Central memory CD8-positive, alpha-beta T cell (primary cell): Measurements from ENCODE around the gene ANKRD44.

Experiments
- ATAC-seq: fragments of 150-1000 bp; cut with Tn5 transposase; replicated peaks from 2 replicates; pipeline ENCODE4 v1.10.0; 2022; ENCODE audit warnings: mild to moderate bottlenecking, moderate FRiP score, moderate number of reproducible peaks; ENCODE audit not compliant: poor library complexity, severe bottlenecking; ENCODE audit errors: extremely low read depth
- DNase-seq, 2 donors: peaks; one replicate each; pipeline ENCODE4 v3.0.0; 2021; ENCODE audit warnings: low spot score in 2 of 2
- H3K27ac Mint-ChIP-seq: one replicate; pipeline ENCODE4 v1.8.0; 2022; ENCODE audit warnings: low read depth, mild to moderate bottlenecking, moderate library complexity, mixed read lengths
- H3K27me3 Mint-ChIP-seq: one replicate; pipeline ENCODE4 v1.8.0; 2022; ENCODE audit warnings: mixed read lengths
- H3K36me3 Mint-ChIP-seq: one replicate; pipeline ENCODE4 v1.8.0; 2022; ENCODE audit warnings: mild to moderate bottlenecking, moderate library complexity, mixed read lengths; ENCODE audit not compliant: insufficient read depth
- H3K4me1 Mint-ChIP-seq: one replicate; pipeline ENCODE4 v1.8.0; 2022; ENCODE audit warnings: mixed read lengths
- H3K4me3 Mint-ChIP-seq: one replicate; pipeline ENCODE4 v1.8.0; 2022; ENCODE audit warnings: mild to moderate bottlenecking, moderate library complexity, mixed read lengths
- H3K9me3 Mint-ChIP-seq: one replicate; pipeline ENCODE4 v1.8.0; 2022; ENCODE audit warnings: mixed read lengths

The ANKRD44 gene

GRCh38 chr2:197212344-197213262, 98.0 kb downstream of the ANKRD44 start:
- Mint-ChIP-seq H3K9me3 (no peaks in the 10 kb centered on the region), H3K27ac (peak overlapping the region; percentile 84), H3K4me1 (peaks cover 91% of the 10 kb centered on the region), H3K4me3 (peak overlapping the region; percentile 57), H3K36me3 (peaks cover 25% of the 10 kb centered on the region), H3K27me3 (no peaks in the 10 kb centered on the region)
- ATAC-seq (peak; percentile 51), DNase-seq (peak in 1 of 2 donors; percentile 33)

- Mint-ChIP-seq H3K4me3 (peak overlapping the region; percentile 57), H3K27ac (peak overlapping the region; percentile 84), H3K9me3 (no peaks in the 10 kb centered on the region), H3K27me3 (no peaks in the 10 kb centered on the region), H3K4me1 (peaks cover 91% of the 10 kb centered on the region), H3K36me3 (peaks cover 26% of the 10 kb centered on the region)
- no peak for DNase-seq
- peak; percentile 22 for ATAC-seq
Measured at GRCh38 chr2:197211881-197212342, 98.7 kb downstream of the ANKRD44 start.

- DNase-seq (no peak), ATAC-seq (no peak)
- Mint-ChIP-seq H3K9me3 (no peaks in the 10 kb centered on the region), H3K4me3 (peak overlapping the region; percentile 57), H3K27me3 (no peaks in the 10 kb centered on the region), H3K27ac (peak overlapping the region; percentile 84), H3K4me1 (peaks cover 92% of the 10 kb centered on the region), H3K36me3 (peaks cover 22% of the 10 kb centered on the region)
Measured at GRCh38 chr2:197210430-197210829, 100.2 kb downstream of the ANKRD44 start.

- Mint-ChIP-seq H3K27me3 (no peaks in the 10 kb centered on the region), H3K9me3 (no peaks in the 10 kb centered on the region), H3K27ac (peak overlapping the region; percentile 84), H3K36me3 (peaks cover 22% of the 10 kb centered on the region), H3K4me1 (peaks cover 93% of the 10 kb centered on the region), H3K4me3 (peak overlapping the region; percentile 57)
- ATAC-seq (no peak), DNase-seq (no peak)
Measured at GRCh38 chr2:197209742-197210408, 100.7 kb downstream of the ANKRD44 start.

- DNase-seq (no peak), ATAC-seq (no peak)
- peak overlapping the region; percentile 57 for H3K4me3 Mint-ChIP-seq
- no peaks in the 10 kb centered on the region for H3K9me3 Mint-ChIP-seq
- peak overlapping the region; percentile 84 for H3K27ac Mint-ChIP-seq
- H3K4me1 Mint-ChIP-seq = peaks cover 97% of the 10 kb centered on the region
- H3K27me3 Mint-ChIP-seq = no peaks in the 10 kb centered on the region
- H3K36me3 Mint-ChIP-seq = peaks cover 22% of the 10 kb centered on the region
Measured at GRCh38 chr2:197209246-197209645, 101.3 kb downstream of the ANKRD44 start.

GRCh38 chr2:197208841-197209240, 101.7 kb downstream of the ANKRD44 start:
- ATAC-seq (no peak), DNase-seq (no peak)
- H3K27ac Mint-ChIP-seq = peak overlapping the region; percentile 84
- H3K27me3 Mint-ChIP-seq = no peaks in the 10 kb centered on the region
- peak overlapping the region; percentile 57 for H3K4me3 Mint-ChIP-seq
- peaks cover 22% of the 10 kb centered on the region for H3K36me3 Mint-ChIP-seq
- no peaks in the 10 kb centered on the region for H3K9me3 Mint-ChIP-seq
- peaks cover 95% of the 10 kb centered on the region for H3K4me1 Mint-ChIP-seq

- ATAC-seq = no peak
- H3K36me3 Mint-ChIP-seq = peaks cover 28% of the 10 kb centered on the region
- no peak for DNase-seq
- no peaks in the 10 kb centered on the region for H3K27me3 Mint-ChIP-seq
- H3K4me1 Mint-ChIP-seq = peaks cover 94% of the 10 kb centered on the region
- peak overlapping the region; percentile 54 for H3K4me3 Mint-ChIP-seq
- peak overlapping the region; percentile 97 for H3K27ac Mint-ChIP-seq
- H3K9me3 Mint-ChIP-seq = no peaks in the 10 kb centered on the region
Measured at GRCh38 chr2:197208024-197208423, 102.6 kb downstream of the ANKRD44 start.

- H3K36me3 Mint-ChIP-seq = peaks cover 28% of the 10 kb centered on the region
- H3K27me3 Mint-ChIP-seq = no peaks in the 10 kb centered on the region
- H3K9me3 Mint-ChIP-seq = no peaks in the 10 kb centered on the region
- peak overlapping the region; percentile 97 for H3K27ac Mint-ChIP-seq
- no peak for ATAC-seq
- H3K4me1 Mint-ChIP-seq = peaks cover 93% of the 10 kb centered on the region
- H3K4me3 Mint-ChIP-seq = peak overlapping the region; percentile 54
- no peak for DNase-seq
Measured at GRCh38 chr2:197207598-197207997, 103.0 kb downstream of the ANKRD44 start.

GRCh38 chr2:197207106-197207505, 103.5 kb downstream of the ANKRD44 start:
- ATAC-seq = no peak
- no peaks in the 10 kb centered on the region for H3K27me3 Mint-ChIP-seq
- peak overlapping the region; percentile 54 for H3K4me3 Mint-ChIP-seq
- H3K4me1 Mint-ChIP-seq = peaks cover 92% of the 10 kb centered on the region
- peak overlapping the region; percentile 97 for H3K27ac Mint-ChIP-seq
- H3K36me3 Mint-ChIP-seq = peaks cover 29% of the 10 kb centered on the region
- DNase-seq = no peak
- no peaks in the 10 kb centered on the region for H3K9me3 Mint-ChIP-seq

- Mint-ChIP-seq H3K4me1 (peaks cover 92% of the 10 kb centered on the region), H3K4me3 (peak overlapping the region; percentile 64), H3K9me3 (no peaks in the 10 kb centered on the region), H3K27ac (peak overlapping the region; percentile 97), H3K36me3 (peaks cover 19% of the 10 kb centered on the region), H3K27me3 (no peaks in the 10 kb centered on the region)
- ATAC-seq = peak; percentile 93
- DNase-seq = peak; percentile 47 to 80
Measured at GRCh38 chr2:197205585-197206215, 104.9 kb downstream of the ANKRD44 start.

- H3K27me3 Mint-ChIP-seq = no peaks in the 10 kb centered on the region
- H3K27ac Mint-ChIP-seq = peak overlapping the region; percentile 97
- DNase-seq = no peak
- no peaks in the 10 kb centered on the region for H3K9me3 Mint-ChIP-seq
- peaks cover 22% of the 10 kb centered on the region for H3K36me3 Mint-ChIP-seq
- H3K4me3 Mint-ChIP-seq = peak overlapping the region; percentile 64
- peaks cover 92% of the 10 kb centered on the region for H3K4me1 Mint-ChIP-seq
- no peak for ATAC-seq
Measured at GRCh38 chr2:197204519-197205250, 105.9 kb downstream of the ANKRD44 start.

GRCh38 chr2:197201874-197202273, 108.7 kb downstream of the ANKRD44 start:
- Mint-ChIP-seq H3K4me3 (peak overlapping the region; percentile 49), H3K4me1 (peaks cover 94% of the 10 kb centered on the region), H3K27ac (peak overlapping the region; percentile 47), H3K9me3 (no peaks in the 10 kb centered on the region), H3K27me3 (no peaks in the 10 kb centered on the region), H3K36me3 (peaks cover 27% of the 10 kb centered on the region)
- no peak for DNase-seq
- ATAC-seq = no peak
